ENCODE data around the gene SPATS2.
"Not testable (repeated sequence)": the region's sequence is repeated elsewhere in the genome, so short reads cannot be mapped to it uniquely, and the experiment has no call there.

SPATS2 gene

DNA sequence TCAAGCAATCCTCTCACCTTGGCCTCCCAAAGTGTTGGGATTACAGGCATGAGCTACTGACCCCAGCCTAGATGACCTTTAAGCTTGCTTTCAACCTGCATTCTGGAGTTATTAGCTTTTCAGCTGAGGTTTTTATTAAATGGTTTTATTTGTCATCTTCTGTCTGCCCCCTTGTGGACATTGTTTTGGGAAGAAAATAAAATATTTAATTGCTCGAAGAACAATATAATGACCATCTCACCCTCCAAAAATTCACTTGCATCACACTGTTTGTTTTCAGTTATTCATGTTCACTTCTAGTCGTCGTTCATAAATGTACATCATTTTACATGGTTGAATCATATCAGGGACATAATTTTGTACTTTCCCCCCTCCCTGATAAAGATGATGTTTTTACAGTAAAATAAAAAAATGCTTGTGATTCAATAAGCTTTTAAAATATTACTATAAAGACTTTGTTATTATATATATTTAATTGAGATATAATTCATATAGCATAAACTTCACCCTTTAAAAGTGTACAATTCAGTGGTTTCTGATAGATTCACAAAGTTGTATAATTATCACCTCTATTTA is 10.1 kb upstream of the SPATS2 start:
- no peak for DNase-seq

DNA sequence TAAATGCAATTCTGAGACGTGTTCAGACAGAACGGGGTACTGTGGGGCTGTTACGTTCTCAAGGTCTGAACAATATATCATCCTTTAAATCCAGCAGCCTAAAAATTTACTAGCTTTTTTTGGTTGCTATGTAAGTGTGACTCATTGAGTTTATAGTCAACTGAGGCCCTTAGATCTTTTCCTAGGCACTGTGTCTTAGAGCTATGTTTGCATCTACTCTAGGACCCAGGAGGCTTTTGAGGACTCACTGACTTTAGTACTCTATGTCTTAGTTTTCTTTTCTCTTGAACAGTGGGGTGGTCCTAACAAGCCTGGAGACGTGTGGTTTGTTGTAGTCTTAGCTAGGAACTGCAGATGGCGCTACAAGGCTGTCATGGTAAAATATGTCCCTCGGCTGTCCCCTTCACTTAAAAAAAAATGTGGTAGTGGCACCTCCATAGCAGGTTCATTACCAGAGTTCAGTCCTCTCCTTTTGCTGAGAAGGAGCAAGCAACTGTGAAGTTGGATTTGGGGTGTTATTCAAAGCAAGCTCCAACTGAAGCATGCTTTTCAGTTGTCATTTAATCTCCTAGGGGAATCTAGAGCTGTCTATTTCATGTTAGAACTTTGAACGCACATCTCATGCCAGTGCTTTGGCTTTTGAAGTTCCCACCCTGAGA is 8.7 kb upstream of the SPATS2 start:
- no peak for DNase-seq

DNA sequence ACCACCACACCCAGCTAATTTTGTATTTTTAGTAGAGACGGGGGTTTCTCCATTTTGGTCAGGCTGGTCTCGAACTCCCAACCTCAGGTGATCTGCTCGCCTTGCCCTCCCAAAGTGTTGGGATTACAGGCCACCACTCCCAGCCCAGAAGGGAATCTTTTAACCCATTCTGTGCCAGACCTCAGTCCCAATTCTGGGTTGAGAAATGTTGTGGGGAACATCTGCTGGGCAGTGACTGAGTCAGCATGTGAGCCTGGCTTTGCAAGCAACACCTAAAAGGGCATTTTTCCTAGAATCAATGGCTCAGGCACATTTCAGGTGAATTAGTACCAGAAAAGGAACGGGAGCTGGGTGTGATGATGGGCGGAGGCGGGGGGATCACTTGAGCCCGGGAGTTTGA is 7.6 kb upstream of the SPATS2 start:
- DNase-seq: no peak

DNA sequence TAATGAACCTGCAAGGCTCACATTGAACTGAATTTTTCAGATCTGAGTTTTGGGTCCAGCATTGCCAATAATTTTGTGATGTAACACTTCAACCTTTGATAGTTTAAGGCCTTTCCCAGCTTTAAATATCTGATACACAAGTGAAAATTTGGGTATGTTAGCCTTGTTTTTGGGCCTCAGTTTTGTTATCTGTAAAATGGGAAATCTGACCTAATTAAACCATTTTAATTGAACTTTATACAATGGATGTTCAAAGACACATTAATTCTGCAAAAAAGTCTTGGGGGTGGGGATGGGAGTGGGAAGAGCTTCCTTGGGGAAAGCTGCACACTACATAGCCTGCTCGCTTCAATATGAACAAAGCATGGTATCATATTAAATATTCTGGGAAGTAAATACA is 5.2 kb upstream of the SPATS2 start:
- DNase-seq: no peak

DNA sequence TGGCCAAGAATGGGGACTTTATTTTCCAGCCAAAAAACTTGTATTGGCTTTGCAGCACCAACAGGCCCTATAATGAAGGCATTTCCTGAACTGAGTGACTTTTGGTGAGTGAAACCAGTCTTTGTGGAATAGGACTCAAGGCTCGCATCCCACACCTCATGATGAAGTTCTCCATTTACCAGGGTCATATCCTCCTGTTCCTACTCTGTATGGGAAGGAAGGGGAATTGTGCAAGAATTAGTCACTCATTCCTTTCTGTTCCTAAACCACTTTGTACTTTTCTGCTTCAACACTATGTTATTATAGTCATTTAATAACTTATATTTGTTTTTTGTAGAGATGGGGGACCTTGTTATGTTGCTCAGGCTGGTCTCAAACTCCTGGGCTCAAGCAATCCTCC is 2.3 kb upstream of the SPATS2 start:
- no peak for DNase-seq

DNA sequence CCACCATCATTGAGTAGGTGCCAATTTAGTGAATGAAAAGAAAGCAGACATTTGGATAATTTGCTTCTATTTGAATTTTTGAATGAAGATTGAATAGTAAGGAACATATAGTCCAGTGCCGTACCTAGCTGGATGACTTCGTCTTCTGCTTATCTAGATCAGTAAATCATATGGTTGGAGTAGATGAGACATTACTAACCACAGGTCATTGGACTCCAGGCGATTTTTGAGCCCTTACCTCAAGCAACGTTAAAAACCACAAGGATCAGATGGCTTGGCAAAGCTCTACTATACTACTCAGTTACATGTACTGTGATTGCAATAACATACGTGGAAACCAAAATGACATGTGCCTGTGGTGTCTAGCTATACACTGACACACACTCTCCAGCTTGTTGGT is 1.7 kb upstream of the SPATS2 start:
- no peak for DNase-seq

DNA sequence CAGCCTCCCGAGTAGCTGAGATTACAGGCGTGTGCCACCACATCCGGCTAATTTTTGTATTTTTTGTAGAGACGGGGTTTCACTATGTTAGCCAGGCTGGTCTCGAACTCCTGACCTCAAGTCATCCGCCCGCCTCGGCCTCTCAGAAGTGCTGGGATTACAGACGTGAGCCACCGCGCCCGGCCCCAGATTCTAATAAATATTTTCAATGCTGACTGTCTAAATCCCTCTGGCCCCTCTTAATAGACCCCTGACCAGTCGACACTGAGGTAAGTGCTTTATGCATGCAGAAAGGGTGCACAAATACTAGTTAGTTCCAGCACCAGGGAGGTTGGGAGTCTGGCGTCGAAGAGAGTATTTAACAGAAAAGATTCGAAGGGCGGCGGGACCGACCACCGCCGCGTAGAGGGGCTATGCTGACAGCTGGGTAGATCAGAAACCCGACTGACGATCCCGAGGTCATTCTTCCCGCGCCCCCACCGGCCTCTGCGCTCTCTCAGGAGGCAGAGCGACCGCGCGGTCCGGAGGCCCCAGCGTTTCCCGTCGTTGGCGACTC is 1.1 kb upstream of the SPATS2 start:
- DNase-seq: no peak

DNA sequence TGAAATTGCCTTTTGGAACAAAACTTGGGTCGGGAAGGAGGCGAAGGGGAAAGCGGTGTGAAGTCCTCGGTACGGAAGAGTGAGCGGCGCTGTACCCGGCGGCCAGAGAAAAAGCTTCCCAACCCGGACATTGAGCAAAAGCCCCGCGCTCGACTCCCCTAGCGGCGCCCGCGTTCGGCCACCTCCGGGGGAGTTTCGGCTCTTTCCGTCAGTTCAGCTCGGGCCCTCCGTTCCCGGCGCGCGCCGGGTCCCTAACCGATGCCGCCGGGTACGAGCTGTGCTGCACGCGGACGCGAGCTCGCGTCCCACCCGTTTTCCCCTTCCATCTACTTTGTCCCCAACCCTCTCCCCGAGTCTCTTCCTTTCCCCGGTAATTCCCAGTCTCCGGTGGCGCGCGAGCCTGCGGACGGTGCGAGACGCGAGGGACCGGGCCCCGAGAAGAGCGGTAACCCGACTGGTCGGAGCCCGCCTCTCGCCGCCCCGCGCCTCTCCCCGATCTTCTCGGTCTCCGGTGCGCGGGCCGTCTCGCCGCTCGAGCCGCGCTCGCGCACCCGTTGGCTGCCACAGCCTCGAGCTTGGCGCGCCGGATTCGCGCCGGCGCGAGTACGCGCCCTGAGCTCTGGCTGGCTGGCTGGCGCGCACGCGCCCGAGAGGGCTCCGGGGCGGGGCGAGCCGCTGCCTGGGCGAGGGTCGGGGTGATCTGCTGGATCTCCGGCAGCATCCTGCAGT is 446 bp upstream of the SPATS2 start:
- DNase-seq: peak; percentile 100

DNA sequence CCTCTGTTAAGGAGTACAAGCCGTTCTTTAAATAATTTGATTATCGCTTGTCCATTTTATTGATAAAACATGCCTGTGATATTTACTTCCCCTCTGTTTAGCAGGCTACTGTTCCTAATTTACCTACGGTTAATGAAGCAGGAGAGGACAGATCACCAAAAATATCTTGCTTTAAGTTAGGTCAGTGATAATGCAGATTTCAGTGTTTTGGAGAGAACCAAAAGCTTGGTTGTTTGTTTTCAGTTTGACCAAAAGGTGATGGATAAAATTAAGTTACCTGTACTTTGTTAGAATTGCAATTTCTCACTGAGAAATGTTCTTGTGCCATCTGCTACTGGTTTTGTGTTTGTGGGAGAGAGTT is 958 bp downstream of the SPATS2 start:
- no peak for DNase-seq

DNA sequence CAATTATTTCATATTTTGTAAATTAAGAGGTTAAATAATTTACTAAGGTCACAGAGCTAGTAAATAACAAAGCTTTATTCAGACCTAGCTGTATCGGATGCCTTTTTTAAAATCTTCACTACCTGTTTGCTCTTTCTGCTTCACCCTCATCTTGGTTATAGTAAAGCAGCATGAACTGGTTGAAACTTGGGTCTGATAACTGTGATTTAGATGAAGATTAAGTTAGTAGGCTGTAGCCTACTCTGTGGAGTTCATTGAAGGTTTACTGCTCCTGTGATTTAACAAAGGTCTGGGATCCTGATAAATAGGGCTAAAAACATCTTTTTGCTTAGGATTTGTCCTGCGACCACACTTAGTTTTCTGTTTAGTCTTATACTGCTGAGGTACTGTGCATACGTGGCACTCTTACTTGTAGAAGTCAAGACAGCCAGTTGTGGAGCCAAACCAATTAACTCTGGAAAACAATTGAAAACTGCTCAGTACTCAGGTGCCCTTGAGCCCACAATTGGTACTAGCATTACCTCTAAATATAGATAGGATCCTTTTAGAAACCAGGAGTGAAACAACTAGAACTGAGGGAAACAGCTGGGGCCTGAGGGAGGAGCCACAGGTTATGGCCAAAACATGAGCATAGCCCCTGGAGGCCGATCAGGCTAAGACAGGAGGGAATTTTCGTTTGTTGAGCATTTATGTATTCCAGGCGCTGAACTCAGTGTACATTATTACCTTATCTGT is 2.3 kb downstream of the SPATS2 start:
- no peak for DNase-seq

DNA sequence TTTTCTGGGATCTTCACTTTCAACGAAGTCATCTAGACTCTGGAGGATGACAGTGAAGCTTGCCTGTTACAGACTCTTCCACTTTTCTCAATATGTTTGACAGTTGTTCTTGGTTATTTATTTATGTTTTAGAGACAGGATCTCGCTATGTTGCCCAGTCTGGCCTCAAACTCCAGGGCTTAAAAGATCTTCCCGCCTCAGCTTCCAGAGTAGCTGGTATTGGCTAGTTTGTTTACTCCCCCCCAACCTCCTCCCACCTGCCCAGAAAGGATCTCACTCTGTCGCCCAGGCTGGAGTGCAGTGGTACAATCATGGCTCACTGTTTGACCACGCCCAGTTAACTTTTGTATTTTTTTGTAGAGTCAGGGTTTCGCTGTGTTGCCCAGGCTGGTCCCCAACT is 3.3 kb downstream of the SPATS2 start:
- no peak for DNase-seq

DNA sequence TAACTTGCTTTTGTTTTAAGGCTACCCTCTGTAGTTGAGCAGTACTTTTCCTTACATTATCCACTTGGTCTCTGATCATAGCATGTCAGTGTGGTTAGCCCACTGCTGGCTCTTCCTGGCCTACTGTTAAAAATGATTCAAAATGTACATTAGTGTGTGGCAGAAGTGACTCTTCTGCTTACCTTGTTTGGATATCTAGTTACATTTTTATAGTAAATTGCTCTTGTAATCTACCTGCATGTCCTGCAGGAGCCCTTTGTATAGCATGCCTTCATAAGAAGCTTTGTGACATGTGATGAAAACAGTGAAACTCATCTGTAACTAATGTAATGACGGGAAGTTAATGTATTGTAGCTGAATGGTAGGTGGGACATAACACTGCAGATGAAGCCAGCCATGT is 8.1 kb downstream of the SPATS2 start:
- no peak for DNase-seq

DNA sequence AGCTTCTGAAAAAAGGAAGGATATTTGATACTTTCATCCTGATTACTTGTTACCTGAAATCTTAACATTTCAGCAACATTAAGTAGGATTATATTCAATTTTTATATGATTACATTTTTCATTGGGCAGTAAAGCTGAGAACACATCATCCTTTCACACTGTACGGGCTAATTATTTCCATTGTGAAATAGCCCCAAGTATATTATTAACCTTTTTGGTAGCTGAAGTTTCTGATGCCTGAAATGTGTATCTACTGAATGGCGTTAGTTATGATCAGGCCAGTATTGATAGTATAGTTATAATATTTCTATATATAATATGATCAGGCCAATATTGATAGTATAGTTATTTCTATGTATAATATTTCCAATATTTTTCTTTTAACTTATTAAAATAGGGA is 10.1 kb downstream of the SPATS2 start:
- no peak for DNase-seq

DNA sequence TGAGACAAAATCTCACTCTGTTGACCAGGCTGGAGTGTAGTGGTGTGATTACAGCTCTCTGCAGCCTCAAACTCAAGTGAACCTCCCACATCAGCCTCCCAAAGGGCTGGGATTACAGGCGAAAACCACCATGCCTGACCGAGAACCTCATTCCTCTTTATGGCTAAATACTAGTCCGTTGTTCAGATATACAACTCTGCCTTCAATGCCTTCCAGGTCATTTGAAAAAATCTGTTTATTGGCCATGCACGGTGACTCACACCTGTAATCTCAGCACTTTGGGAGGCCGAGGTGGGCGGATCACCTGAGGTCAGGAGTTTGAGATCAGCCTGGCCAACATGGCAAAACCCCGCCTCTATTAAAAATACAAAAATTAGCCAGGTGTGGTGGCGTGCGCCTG is 12.9 kb downstream of the SPATS2 start:
- not testable (repeated sequence) for DNase-seq

DNA sequence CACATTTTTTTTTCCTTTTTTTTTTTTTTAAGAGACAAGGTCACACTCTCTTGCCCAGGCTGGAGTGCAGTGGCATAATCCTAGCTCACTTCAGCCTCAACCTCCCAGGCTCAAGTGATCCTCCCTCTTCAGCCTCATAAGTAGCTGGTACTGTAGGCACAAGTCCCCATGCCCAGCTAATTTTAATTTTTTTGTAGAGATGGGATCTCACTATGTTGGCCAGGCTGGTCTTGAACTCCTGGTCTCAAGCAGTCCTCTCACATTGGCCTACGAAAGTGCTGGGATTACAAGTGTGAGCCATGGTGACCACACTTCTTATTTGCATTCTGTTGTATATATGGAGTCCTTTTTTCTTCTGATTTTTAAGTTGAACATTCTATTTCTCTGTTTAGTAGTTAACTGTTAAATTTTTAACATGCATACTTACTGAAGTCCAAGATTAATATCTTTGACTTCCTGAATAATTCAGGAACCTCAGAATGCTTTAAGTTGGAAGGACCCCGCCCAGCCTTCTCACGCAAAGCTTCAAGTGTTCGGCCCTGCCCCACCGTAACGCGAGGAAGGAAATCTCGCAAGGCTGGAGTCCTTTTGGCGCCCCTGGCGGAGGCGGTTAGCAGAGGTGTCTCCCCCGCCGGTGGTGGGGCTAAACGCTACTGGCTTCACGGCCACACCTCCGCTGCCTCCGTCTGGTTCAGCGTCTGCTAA is 21.6 kb downstream of the SPATS2 start:
- DNase-seq: no peak

DNA sequence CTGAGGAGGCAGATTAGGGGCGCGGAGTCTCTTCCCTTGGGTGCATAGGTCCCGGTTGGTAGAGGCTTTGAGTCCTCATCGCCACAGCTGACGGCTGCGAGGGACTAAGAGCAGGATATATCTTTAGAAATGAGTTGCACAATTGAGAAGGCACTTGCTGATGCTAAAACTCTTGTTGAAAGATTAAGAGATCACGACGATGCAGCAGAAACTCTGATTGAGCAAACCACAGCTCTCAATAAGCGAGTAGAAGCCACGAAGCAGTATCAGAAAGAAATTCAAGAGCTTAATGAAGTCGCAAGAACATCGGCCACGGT is 22.1 kb downstream of the SPATS2 start:
- DNase-seq: no peak

DNA sequence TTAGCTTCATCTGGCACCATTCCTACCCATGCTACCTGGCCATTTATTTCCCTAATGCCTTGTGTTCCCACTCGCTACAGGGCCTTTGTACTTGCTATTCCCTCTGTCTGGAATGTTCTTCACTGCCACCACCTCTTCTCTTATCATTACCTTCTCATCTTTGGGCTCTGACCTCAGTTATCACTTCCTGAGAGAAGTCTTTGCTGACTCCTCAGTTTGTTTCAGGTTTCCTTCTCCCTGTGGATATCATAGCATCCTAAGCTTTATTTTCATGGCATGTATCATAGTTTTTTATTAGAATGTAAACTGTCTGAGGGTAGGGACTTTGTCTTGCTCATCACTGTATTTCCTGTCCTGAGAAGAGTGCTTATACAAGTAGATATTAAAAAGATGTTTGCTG is 29.7 kb downstream of the SPATS2 start:
- no peak for DNase-seq

DNA sequence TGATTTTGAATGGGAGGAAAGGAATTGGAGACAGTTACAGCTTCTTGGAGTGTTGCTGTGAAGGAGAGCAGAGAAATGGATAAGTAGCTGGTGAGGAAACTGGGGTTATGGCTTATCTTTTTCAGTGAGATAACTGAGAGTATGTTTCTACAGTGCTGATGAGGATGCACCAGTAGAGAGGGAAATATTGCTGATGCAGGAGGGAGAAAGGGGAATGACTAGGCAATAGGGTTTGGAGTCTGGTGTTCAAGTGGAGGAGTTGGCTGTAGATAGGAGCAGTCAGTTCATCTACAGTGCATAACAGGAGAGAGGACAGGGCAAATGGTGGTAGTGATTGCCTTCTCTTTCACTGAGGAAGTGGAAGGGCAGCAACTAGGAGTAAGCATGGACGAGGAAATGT is 33.0 kb downstream of the SPATS2 start:
- DNase-seq: no peak

DNA sequence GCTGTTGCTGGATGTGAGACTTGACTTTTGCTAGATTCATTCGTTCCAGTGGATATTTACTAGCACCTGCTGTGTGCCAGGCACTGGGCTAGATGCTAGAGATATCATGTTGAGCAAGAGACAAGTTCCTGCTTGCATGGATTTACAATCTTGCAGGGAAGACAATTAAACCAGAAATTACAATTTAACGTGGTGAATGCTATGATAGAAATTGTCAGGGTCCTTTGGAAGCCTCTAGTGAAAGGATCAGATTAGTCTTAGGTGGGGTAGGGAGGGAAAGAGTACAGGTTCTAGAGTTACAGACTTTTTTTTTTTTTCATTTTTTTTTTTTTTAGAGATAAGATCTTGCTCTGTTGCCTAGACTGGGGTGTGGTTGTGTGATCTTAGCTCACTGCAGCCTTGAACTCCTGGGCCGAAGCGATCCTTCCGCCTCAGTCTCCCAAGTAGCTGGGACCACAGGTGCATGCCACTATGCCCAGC is 36.7 kb downstream of the SPATS2 start:
- DNase-seq: no peak

DNA sequence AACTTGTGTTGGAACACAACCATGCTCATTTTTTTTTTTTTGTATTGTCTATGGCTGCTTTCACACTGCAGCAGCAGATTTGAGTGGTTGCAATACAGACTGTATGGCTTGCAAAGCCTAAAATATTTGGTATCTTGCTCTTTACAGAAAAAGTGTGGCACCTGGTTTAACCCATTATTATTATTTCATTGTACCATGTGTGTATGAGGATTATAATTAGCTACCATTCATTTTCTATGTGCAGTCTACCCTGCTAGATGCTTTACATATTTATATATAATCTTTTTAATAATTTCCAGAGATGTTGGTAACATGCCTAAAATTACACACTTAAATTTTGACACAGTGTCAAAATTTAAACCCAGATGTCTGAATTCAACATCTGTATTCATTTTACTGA is 37.7 kb downstream of the SPATS2 start:
- DNase-seq: no peak

DNA sequence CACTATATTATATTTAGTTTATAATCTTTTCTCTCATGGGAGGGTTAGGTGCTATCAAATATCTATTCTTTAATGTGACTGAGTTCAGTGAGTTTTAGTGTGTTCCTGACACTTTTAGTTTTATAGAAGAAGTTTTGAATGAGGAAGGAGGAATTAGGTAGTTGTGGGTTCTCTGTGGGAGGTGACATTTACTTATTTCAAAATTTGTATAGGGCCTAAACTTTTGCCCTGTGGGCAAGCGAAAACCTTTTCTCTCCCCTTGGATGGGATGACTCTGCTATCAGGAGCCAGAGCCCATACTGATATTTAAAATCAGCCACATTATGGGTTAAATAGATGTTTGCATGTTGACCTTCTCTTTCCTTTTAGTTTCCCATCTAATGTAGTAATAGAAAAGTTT is 43.6 kb downstream of the SPATS2 start:
- DNase-seq: no peak

DNA sequence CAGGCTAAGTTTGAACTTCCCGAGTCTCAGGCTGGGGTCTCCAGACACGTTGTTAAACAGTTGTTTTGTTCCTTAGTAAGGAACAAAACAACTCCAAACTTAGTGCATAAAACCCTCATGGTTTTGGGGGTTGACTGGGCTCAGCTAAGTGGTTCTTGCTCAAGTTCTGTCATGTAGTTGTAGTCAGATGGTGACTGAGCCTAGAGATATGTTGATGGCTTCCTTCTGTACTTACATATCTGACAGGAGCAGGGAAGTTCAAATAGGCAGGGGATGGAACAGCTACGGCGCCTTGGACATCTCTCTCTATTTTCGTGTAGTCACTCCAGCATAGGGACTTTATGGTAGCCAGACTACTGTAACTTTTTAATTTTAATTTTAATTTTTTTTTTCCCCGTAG is 45.7 kb downstream of the SPATS2 start:
- no peak for DNase-seq

DNA sequence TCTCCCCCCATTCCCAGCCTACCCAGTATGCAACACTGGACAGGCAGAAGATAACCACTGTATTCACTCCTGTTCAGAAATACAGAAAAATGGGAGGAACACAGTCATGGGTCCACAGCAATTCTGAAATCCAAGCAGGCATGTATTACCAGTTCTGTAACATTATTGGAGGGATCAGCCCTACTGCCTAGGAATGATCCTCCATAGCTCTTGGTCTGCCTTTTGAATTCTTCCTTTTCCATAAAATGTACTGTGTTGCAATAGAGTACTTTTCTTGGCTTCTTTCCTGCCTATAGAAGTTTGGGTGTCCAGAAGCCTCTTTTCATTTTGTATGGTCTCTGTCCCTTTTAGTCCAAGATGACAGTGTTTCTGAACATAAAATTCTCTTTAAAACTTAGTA is 46.5 kb downstream of the SPATS2 start:
- DNase-seq: no peak
